ENCODE data around the gene OOSP4A. TPM values are rescaled to one million over a fixed set of nuclear protein-coding genes. Genes with fewer than 3 reads are reported as not detected.
"Not testable (repeated sequence)": the region's sequence is repeated elsewhere in the genome, so short reads cannot be mapped to it uniquely, and the experiment has no call there.

The OOSP4A gene
- total RNA-seq, 1 donor from 2014 or later: not detected

- Mint-ChIP-seq H3K4me3 (ENCODE audit: unreplicated experiment) (no peak overlapping the region), H3K27me3 (ENCODE audit: low read depth, unreplicated experiment) (no peaks in the 10 kb centered on the region), H3K36me3 (ENCODE audit: low read depth, unreplicated experiment) (no peaks in the 10 kb centered on the region), H3K4me1 (ENCODE audit: low read depth, unreplicated experiment) (no peaks in the 10 kb centered on the region), H3K27ac (ENCODE audit: unreplicated experiment) (no peak overlapping the region), H3K9me3 (ENCODE audit: unreplicated experiment) (no peaks in the 10 kb centered on the region)
- Histone ChIP-seq H4K20me1 (ENCODE audit: insufficient read depth, low read length) (no peaks in the 10 kb centered on the region), H3K27me3 (ENCODE audit: insufficient read depth, low read length) (no peaks in the 10 kb centered on the region), H3K4me2 (ENCODE audit: low read length) (no peak overlapping the region), H3K4me3 (ENCODE audit: insufficient read depth, low read depth, low read length) (no peak overlapping the region), H3K79me2 (ENCODE audit: insufficient read depth, low read length) (no peaks in the 10 kb centered on the region), H3K36me3 (ENCODE audit: insufficient read depth, low read length) (no peaks in the 10 kb centered on the region), H2AFZ (ENCODE audit: low read depth, low read length) (no peak overlapping the region), H3K9ac (ENCODE audit: low read length) (no peak overlapping the region), H3K27ac (ENCODE audit: low read depth, low read length) (no peak overlapping the region), H3K4me1 (ENCODE audit: insufficient read depth, low read length) (no peaks in the 10 kb centered on the region), H3K9me3 (ENCODE audit: insufficient read depth, low read depth, low read length) (no peaks in the 10 kb centered on the region)
- FAIRE-seq (no peak), DNase-seq (ENCODE audit: low read depth) (no peak)
- TF ChIP-seq EZH2 (IDR thresholded peaks at IDR 0.05; ENCODE audit: insufficient read depth, low read length): no peak
- no peak for TF ChIP-seq CTCF (IDR thresholded peaks at IDR 0.05; ENCODE audit: insufficient read depth, low read depth, low read length)
These were observed 9.3 kb downstream of the OOSP4A start for GRCh38 chr11:59973097-59973496.

- DNase-seq (ENCODE audit: low read depth): no peak
- H3K9me3 ChIP-seq (ENCODE audit: insufficient read depth, low read depth, low read length): no peaks in the 10 kb centered on the region
- H3K27me3 Mint-ChIP-seq (ENCODE audit: low read depth, unreplicated experiment): no peaks in the 10 kb centered on the region
- H3K4me3 ChIP-seq (ENCODE audit: insufficient read depth, low read depth, low read length): no peak overlapping the region
- H3K27me3 ChIP-seq (ENCODE audit: insufficient read depth, low read length): no peaks in the 10 kb centered on the region
- no peak overlapping the region for H2AFZ ChIP-seq (ENCODE audit: low read depth, low read length)
- H3K27ac ChIP-seq (ENCODE audit: low read depth, low read length): no peak overlapping the region
- no peak for TF ChIP-seq CTCF (IDR thresholded peaks at IDR 0.05; ENCODE audit: insufficient read depth, low read depth, low read length)
- no peak overlapping the region for H3K27ac Mint-ChIP-seq (ENCODE audit: unreplicated experiment)
- H3K9ac ChIP-seq (ENCODE audit: low read length): no peak overlapping the region
- H3K4me1 ChIP-seq (ENCODE audit: insufficient read depth, low read length): no peaks in the 10 kb centered on the region
- no peaks in the 10 kb centered on the region for H4K20me1 ChIP-seq (ENCODE audit: insufficient read depth, low read length)
- no peaks in the 10 kb centered on the region for H3K36me3 ChIP-seq (ENCODE audit: insufficient read depth, low read length)
- H3K4me2 ChIP-seq (ENCODE audit: low read length): no peak overlapping the region
- H3K4me1 Mint-ChIP-seq (ENCODE audit: low read depth, unreplicated experiment): no peaks in the 10 kb centered on the region
- no peak overlapping the region for H3K4me3 Mint-ChIP-seq (ENCODE audit: unreplicated experiment)
- no peak for FAIRE-seq
- H3K9me3 Mint-ChIP-seq (ENCODE audit: unreplicated experiment): no peaks in the 10 kb centered on the region
- H3K79me2 ChIP-seq (ENCODE audit: insufficient read depth, low read length): no peaks in the 10 kb centered on the region
- no peaks in the 10 kb centered on the region for H3K36me3 Mint-ChIP-seq (ENCODE audit: low read depth, unreplicated experiment)
These were observed 17.4 kb downstream of the OOSP4A start for GRCh38 chr11:59981106-59981770.

- DNase-seq (ENCODE audit: low read depth); H3K4me3 Mint-ChIP-seq (ENCODE audit: unreplicated experiment); H3K27me3 Mint-ChIP-seq (ENCODE audit: low read depth, unreplicated experiment); H3K9me3 Mint-ChIP-seq (ENCODE audit: unreplicated experiment); H3K4me3 ChIP-seq (ENCODE audit: insufficient read depth, low read depth, low read length); H3K36me3 Mint-ChIP-seq (ENCODE audit: low read depth, unreplicated experiment); H3K36me3 ChIP-seq (ENCODE audit: insufficient read depth, low read length); H3K79me2 ChIP-seq (ENCODE audit: insufficient read depth, low read length); H3K4me1 Mint-ChIP-seq (ENCODE audit: low read depth, unreplicated experiment); H3K27ac ChIP-seq (ENCODE audit: low read depth, low read length); H3K27me3 ChIP-seq (ENCODE audit: insufficient read depth, low read length); H3K9ac ChIP-seq (ENCODE audit: low read length); H3K4me2 ChIP-seq (ENCODE audit: low read length); FAIRE-seq; H3K27ac Mint-ChIP-seq (ENCODE audit: unreplicated experiment); H2AFZ ChIP-seq (ENCODE audit: low read depth, low read length); H3K4me1 ChIP-seq (ENCODE audit: insufficient read depth, low read length); H3K9me3 ChIP-seq (ENCODE audit: insufficient read depth, low read depth, low read length); H4K20me1 ChIP-seq (ENCODE audit: insufficient read depth, low read length): not testable (repeated sequence)
These were observed 18.2 kb downstream of the OOSP4A start for GRCh38 chr11:59982037-59982436.

All from astrocyte (in vitro differentiated cells and primary cell).